Thymus (tissue), 11 donors: ENCODE measurements around the gene ZBTB39. TPM values are rescaled to one million over a fixed set of nuclear protein-coding genes. Genes with fewer than 3 reads are reported as not detected.

ENCODE experiments used
- DNase-seq, 9 donors: peaks; one replicate each; pipeline ENCODE4 v3.0.0-alpha.2; 2013; ENCODE audit warnings: low spot score in 9 of 9, low read depth in 6 of 9, missing footprints in 1 of 9
- H3K27ac ChIP-seq, 2 donors: one replicate each; pipeline ENCODE4 v1.5.1; 2013; ENCODE audit warnings: control low read depth in 1 of 2, low read depth in 1 of 2, low read length in 1 of 2, mild to moderate bottlenecking in 1 of 2, moderate library complexity in 1 of 2
- H3K27me3 ChIP-seq, 2 donors: one replicate each; pipeline ENCODE4 v1.5.1; 2013; ENCODE audit warnings: low read length in 1 of 2; ENCODE audit not compliant: control insufficient read depth in 2 of 2, insufficient read depth in 1 of 2
- H3K36me3 ChIP-seq, 2 donors: one replicate each; pipeline ENCODE4 v1.5.1; 2013; ENCODE audit warnings: low read length in 1 of 2, mild to moderate bottlenecking in 1 of 2, moderate library complexity in 1 of 2; ENCODE audit not compliant: control insufficient read depth in 2 of 2, insufficient read depth in 2 of 2
- H3K4me1 ChIP-seq, 2 donors: one replicate each; pipeline ENCODE4 v1.5.1; 2013; ENCODE audit warnings: low read length in 2 of 2; ENCODE audit not compliant: control insufficient read depth in 2 of 2, insufficient read depth in 2 of 2
- H3K4me3 ChIP-seq, 2 donors: one replicate each; pipeline ENCODE4 v1.5.1; 2013; ENCODE audit warnings: low read length in 2 of 2, control low read depth in 1 of 2, mild to moderate bottlenecking in 1 of 2
- H3K9me3 ChIP-seq, 2 donors: one replicate each; pipeline ENCODE4 v1.5.1; 2013; ENCODE audit warnings: low read length in 1 of 2, mild to moderate bottlenecking in 1 of 2; ENCODE audit not compliant: control insufficient read depth in 2 of 2, insufficient read depth in 1 of 2
- WGBS: extraction: QIAGEN DNeasy Blood & Tissue Kit; methylation state at CpG from one replicate; pipeline ENCODE4 v1.1.7; 2013; 5-methylcytosine and 5-hydroxymethylcytosine counted together
- polyA plus RNA-seq: library from polyadenylated mRNA; stranded (reverse); fragments of 200-250 nt; gene quantifications from one replicate; pipeline ENCODE4 v1.2.3, GENCODE V29; 2013
- total RNA-seq: library from RNA; stranded (reverse); fragments of 120-200 nt; gene quantifications from one replicate; pipeline ENCODE4 v1.2.4, GENCODE V29; 2013
- donor health status: healthy.

The ZBTB39 gene
- total and polyA plus RNA-seq, 2 donors = 3.0 to 5.1 TPM

- H3K4me3 ChIP-seq = no peak overlapping the region
- no peak overlapping the region for H3K27ac ChIP-seq
- H3K27me3 ChIP-seq = no peaks in the 10 kb centered on the region
- no peaks in the 10 kb centered on the region for H3K36me3 ChIP-seq
- H3K9me3 ChIP-seq = no peaks in the 10 kb centered on the region
- no peak for DNase-seq
- WGBS = 97% methylated on average over 11 of the region's 11 CpGs
- H3K4me1 ChIP-seq = no peaks in the 10 kb centered on the region
These were observed 54.6 kb downstream of the ZBTB39 start for GRCh38 chr12:56951582-56952339.

- H3K27ac ChIP-seq = no peak overlapping the region
- DNase-seq = no peak
- H3K36me3 ChIP-seq = no peaks in the 10 kb centered on the region
- H3K27me3 ChIP-seq = no peaks in the 10 kb centered on the region
- H3K4me1 ChIP-seq = no peaks in the 10 kb centered on the region
- WGBS = 98% methylated on average over 2 of the region's 2 CpGs
- no peak overlapping the region for H3K4me3 ChIP-seq
- H3K9me3 ChIP-seq = no peaks in the 10 kb centered on the region
These were observed 57.5 kb downstream of the ZBTB39 start for GRCh38 chr12:56948881-56949280.

Other genes starting within 250 kb of the ZBTB39 start
- gene HSD17B6, start 243.2 kb downstream of the ZBTB39 start, total RNA-seq = 1.2 TPM
- 0.62 TPM for gene HSD17B6, start 243.2 kb downstream of the ZBTB39 start, polyA plus RNA-seq
- gene SDR9C7, start 72.1 kb downstream of the ZBTB39 start, total RNA-seq = 0.33 TPM
- gene SDR9C7, start 72.1 kb downstream of the ZBTB39 start, polyA plus RNA-seq = 2.3 TPM
- 0.28 TPM for gene RDH16, start 48.9 kb downstream of the ZBTB39 start, total RNA-seq
- 1.8 TPM for gene RDH16, start 48.9 kb downstream of the ZBTB39 start, polyA plus RNA-seq
- 0.76 TPM for gene TAC3, start 10.0 kb upstream of the ZBTB39 start, total RNA-seq
- gene TAC3, start 10.0 kb upstream of the ZBTB39 start, polyA plus RNA-seq = 4.3 TPM
- 1.1 TPM for gene MYO1A, start 43.6 kb upstream of the ZBTB39 start, total RNA-seq
- gene MYO1A, start 43.6 kb upstream of the ZBTB39 start, polyA plus RNA-seq = 0.52 TPM
- 19.5 TPM for gene NEMP1, start 72.2 kb upstream of the ZBTB39 start, total RNA-seq
- 9.5 TPM for gene NEMP1, start 72.2 kb upstream of the ZBTB39 start, polyA plus RNA-seq
- 33.7 TPM for gene NAB2, start 82.6 kb upstream of the ZBTB39 start, total RNA-seq
- gene NAB2, start 82.6 kb upstream of the ZBTB39 start, polyA plus RNA-seq = 32.7 TPM
- gene STAT6, start 104.8 kb upstream of the ZBTB39 start, total RNA-seq = 70.2 TPM
- gene STAT6, start 104.8 kb upstream of the ZBTB39 start, polyA plus RNA-seq = 236 TPM
- gene LRP1, start 121.9 kb upstream of the ZBTB39 start, total RNA-seq = 4.5 TPM
- gene LRP1, start 121.9 kb upstream of the ZBTB39 start, polyA plus RNA-seq = 22.6 TPM
- gene LRP1-AS, start 141.1 kb upstream of the ZBTB39 start, total RNA-seq = not detected
- not detected for gene LRP1-AS, start 141.1 kb upstream of the ZBTB39 start, polyA plus RNA-seq
- 0.14 TPM for gene NXPH4, start 210.2 kb upstream of the ZBTB39 start, total RNA-seq
- gene NXPH4, start 210.2 kb upstream of the ZBTB39 start, polyA plus RNA-seq = 0.16 TPM
- gene SHMT2, start 223.2 kb upstream of the ZBTB39 start, total RNA-seq = 63.1 TPM
- 37.0 TPM for gene SHMT2, start 223.2 kb upstream of the ZBTB39 start, polyA plus RNA-seq
- gene STAC3, start 244.6 kb upstream of the ZBTB39 start, total RNA-seq = 2.1 TPM
- gene STAC3, start 244.6 kb upstream of the ZBTB39 start, polyA plus RNA-seq = 12.3 TPM